HG03432 (cell line): ENCODE data around the gene GRM2.
A peak's percentile ranks its signal among the peaks of the same experiment; 100 is the strongest.

ENCODE experiments used
- ATAC-seq: cut with Tn5 transposase; IDR thresholded peaks from one replicate; pipeline ENCODE4 v1.9.1; 2021; ENCODE audit warnings: mild to moderate bottlenecking, moderate library complexity; ENCODE audit not compliant: unreplicated experiment

Gene GRM2

GRCh38 chr3:51680196-51680595 is 26.7 kb upstream of the GRM2 start:
- no peak for ATAC-seq

- no peak for ATAC-seq
Observed at GRCh38 chr3:51680663-51681230, 26.1 kb upstream of the GRM2 start.

GRCh38 chr3:51681453-51681852 is 25.4 kb upstream of the GRM2 start:
- ATAC-seq = peak; percentile 42

- peak; percentile 84 for ATAC-seq
Observed at GRCh38 chr3:51682079-51682478, 24.8 kb upstream of the GRM2 start.

- no peak for ATAC-seq
Observed at GRCh38 chr3:51682526-51682925, 24.3 kb upstream of the GRM2 start.

GRCh38 chr3:51683566-51683965 is 23.3 kb upstream of the GRM2 start:
- ATAC-seq = no peak

GRCh38 chr3:51684971-51685751 is 21.7 kb upstream of the GRM2 start:
- no peak for ATAC-seq

GRCh38 chr3:51686056-51686455 is 20.8 kb upstream of the GRM2 start:
- ATAC-seq = no peak

- peak; percentile 73 for ATAC-seq
Observed at GRCh38 chr3:51686512-51687215, 20.2 kb upstream of the GRM2 start.

GRCh38 chr3:51687431-51688205 is 19.2 kb upstream of the GRM2 start:
- ATAC-seq = no peak

GRCh38 chr3:51688206-51688600 is 18.7 kb upstream of the GRM2 start:
- no peak for ATAC-seq

GRCh38 chr3:51691021-51691420 is 15.8 kb upstream of the GRM2 start:
- no peak for ATAC-seq

- ATAC-seq = no peak
Observed at GRCh38 chr3:51691949-51692348, 14.9 kb upstream of the GRM2 start.

- no peak for ATAC-seq
Observed at GRCh38 chr3:51692980-51693395, 13.9 kb upstream of the GRM2 start.

- no peak for ATAC-seq
Observed at GRCh38 chr3:51696954-51697353, 9.9 kb upstream of the GRM2 start.

GRCh38 chr3:51698209-51698608 is 8.7 kb upstream of the GRM2 start:
- ATAC-seq = no peak

GRCh38 chr3:51700403-51700802 is 6.5 kb upstream of the GRM2 start:
- ATAC-seq = no peak

GRCh38 chr3:51702156-51702555 is 4.7 kb upstream of the GRM2 start:
- no peak for ATAC-seq

GRCh38 chr3:51703068-51703760 is 3.7 kb upstream of the GRM2 start:
- ATAC-seq = no peak

- ATAC-seq = no peak
Observed at GRCh38 chr3:51703761-51704510, 2.9 kb upstream of the GRM2 start.
